Natural killer cell (primary cell): ENCODE measurements around the gene SLC35E1. TPM values are rescaled to one million over a fixed set of nuclear protein-coding genes. Genes with fewer than 3 reads are reported as not detected.
A peak's percentile ranks its signal among the peaks of the same experiment; 100 is the strongest.

Source experiments
- ATAC-seq, 3 donors: fragments of 150-1000 bp in 2 of 3; fragments of 200-7000 bp in 1 of 3; cut with Tn5 transposase; 1 replicate in 1 of 3; 2 replicates in 2 of 3; pipeline ENCODE4 v1.10.0; 2021; ENCODE audit warnings: mild to moderate bottlenecking in 2 of 3, moderate library complexity in 2 of 3
- DNase-seq, 2 donors: peaks; one replicate each; pipeline versions ENCODE4 v3.0.0 to v3.0.0-alpha.2; 2013 to 2021; ENCODE audit warnings: mixed read lengths in 1 of 2
- H3K27ac ChIP-seq: one replicate; pipeline ENCODE4 v1.5.1; 2013; ENCODE audit warnings: mild to moderate bottlenecking, low read length
- H3K27me3 ChIP-seq: one replicate; pipeline ENCODE4 v1.6.1; 2013; ENCODE audit warnings: low read length; ENCODE audit not compliant: control insufficient read depth, insufficient read depth
- H3K36me3 ChIP-seq: one replicate; pipeline ENCODE4 v1.6.1; 2013; ENCODE audit warnings: low read length; ENCODE audit not compliant: control insufficient read depth, insufficient read depth
- H3K4me1 ChIP-seq: one replicate; pipeline ENCODE4 v1.6.1; 2013; ENCODE audit warnings: low read length; ENCODE audit not compliant: control insufficient read depth, insufficient read depth
- H3K4me3 ChIP-seq: one replicate; pipeline ENCODE4 v1.5.1; 2013; ENCODE audit warnings: low read length
- H3K9me3 ChIP-seq: one replicate; pipeline ENCODE4 v1.6.1; 2013; ENCODE audit warnings: low read length; ENCODE audit not compliant: control insufficient read depth, insufficient read depth
- H3K27ac Mint-ChIP-seq, 2 donors: one replicate each; pipeline ENCODE4 v1.8.0; 2022; ENCODE audit warnings: mild to moderate bottlenecking in 2 of 2, mixed read lengths in 2 of 2, moderate library complexity in 1 of 2
- H3K27me3 Mint-ChIP-seq, 2 donors: one replicate each; pipeline ENCODE4 v1.8.0; 2022; ENCODE audit warnings: low read depth in 2 of 2, mixed read lengths in 2 of 2
- H3K36me3 Mint-ChIP-seq: one replicate; pipeline ENCODE4 v1.8.0; 2022; ENCODE audit warnings: mixed read lengths
- H3K4me1 Mint-ChIP-seq, 2 donors: one replicate each; pipeline ENCODE4 v1.8.0; 2022; ENCODE audit warnings: mixed read lengths in 2 of 2
- H3K4me3 Mint-ChIP-seq: one replicate; pipeline ENCODE4 v1.8.0; 2022; ENCODE audit warnings: mild to moderate bottlenecking, moderate library complexity, mixed read lengths
- H3K9me3 Mint-ChIP-seq, 2 donors: one replicate each; pipeline ENCODE4 v1.8.0; 2022; ENCODE audit warnings: mixed read lengths in 2 of 2
- WGBS: methylation state at CpG from one replicate; pipeline ENCODE4 v1.1.7; 2013; ENCODE audit warnings: missing lambda C conversion rate; ENCODE audit not compliant: insufficient coverage; 5-methylcytosine and 5-hydroxymethylcytosine counted together
- intact Hi-C: fragments of 100-400 bp; cut with micrococcal nuclease; formaldehyde crosslinking; loops from one replicate; pipeline ENCODE4 v1.14.2; 2022
- total RNA-seq, 4 donors: library from RNA; stranded (reverse); fragments of 120-200 nt in 1 of 4; gene quantifications; one replicate each; pipeline versions ENCODE4 v1.2.3 to v1.2.4, GENCODE V29; 2013 to 2022
- TF ChIP-seq, protein P1 (sequence below): fragments of 200-600 bp; IDR thresholded peaks from one replicate; pipeline ENCODE4 v1.8.0; 2022; ENCODE audit warnings: antibody characterized with exemption

The SLC35E1 gene
- total RNA-seq, 3 donors from 2014 or later (not counting 1 experiment from before 2014, with no cell fraction given), result 53.2 to 55.5 (median 54.2) TPM

DNA sequence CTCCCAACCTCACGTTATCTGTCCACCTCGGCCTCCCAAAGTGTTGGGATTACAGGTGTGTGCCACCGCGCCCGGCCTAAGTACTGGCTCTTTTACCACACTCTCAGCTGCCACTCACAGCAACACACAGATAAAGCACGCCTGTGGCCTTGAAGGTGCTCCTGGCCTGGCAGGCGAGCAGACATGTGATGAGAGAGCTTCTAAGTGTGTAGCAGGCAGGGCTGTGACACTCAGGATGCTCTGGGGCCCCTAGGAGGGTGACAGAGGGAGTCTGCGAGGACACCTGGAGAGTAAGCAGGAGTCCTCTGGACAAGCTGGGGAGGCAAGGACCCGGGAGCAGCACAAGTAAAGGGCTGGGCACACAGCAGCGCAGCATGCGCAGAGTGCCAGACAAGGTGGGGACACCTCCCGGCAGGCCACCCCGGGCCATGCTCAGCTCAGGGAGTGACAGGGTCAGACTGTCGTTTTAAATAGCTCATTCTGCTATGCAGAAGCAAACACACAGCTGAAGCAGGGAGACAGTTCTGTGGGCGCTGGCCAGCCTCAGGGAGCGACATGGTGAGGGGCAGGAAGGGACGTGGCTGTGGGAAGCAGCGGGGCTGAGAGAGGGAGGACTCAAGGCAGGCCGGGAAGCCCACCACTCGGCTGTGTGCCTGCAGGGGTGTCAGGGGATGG, 29.3 kb upstream of the SLC35E1 start:
- H3K27ac Mint-ChIP-seq, result no peak overlapping the region
- no peak overlapping the region for H3K4me3 Mint-ChIP-seq
- ATAC-seq, result no peak
- TF ChIP-seq, protein P1, sequence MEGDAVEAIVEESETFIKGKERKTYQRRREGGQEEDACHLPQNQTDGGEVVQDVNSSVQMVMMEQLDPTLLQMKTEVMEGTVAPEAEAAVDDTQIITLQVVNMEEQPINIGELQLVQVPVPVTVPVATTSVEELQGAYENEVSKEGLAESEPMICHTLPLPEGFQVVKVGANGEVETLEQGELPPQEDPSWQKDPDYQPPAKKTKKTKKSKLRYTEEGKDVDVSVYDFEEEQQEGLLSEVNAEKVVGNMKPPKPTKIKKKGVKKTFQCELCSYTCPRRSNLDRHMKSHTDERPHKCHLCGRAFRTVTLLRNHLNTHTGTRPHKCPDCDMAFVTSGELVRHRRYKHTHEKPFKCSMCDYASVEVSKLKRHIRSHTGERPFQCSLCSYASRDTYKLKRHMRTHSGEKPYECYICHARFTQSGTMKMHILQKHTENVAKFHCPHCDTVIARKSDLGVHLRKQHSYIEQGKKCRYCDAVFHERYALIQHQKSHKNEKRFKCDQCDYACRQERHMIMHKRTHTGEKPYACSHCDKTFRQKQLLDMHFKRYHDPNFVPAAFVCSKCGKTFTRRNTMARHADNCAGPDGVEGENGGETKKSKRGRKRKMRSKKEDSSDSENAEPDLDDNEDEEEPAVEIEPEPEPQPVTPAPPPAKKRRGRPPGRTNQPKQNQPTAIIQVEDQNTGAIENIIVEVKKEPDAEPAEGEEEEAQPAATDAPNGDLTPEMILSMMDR, result no peak
- peaks cover 35 to 47% of the 10 kb centered on the region in 2 donors for H3K4me1 Mint-ChIP-seq
- peaks cover 8% of the 10 kb centered on the region for H3K4me1 ChIP-seq
- no peaks in the 10 kb centered on the region for H3K27me3 ChIP-seq
- intact Hi-C loops, result no loop called here
- H3K9me3 Mint-ChIP-seq, result no peaks in the 10 kb centered on the region
- WGBS, result 96% methylated on average over 20 of the region's 20 CpGs
- DNase-seq, result no peak
- no peaks in the 10 kb centered on the region for H3K36me3 Mint-ChIP-seq
- H3K9me3 ChIP-seq, result no peaks in the 10 kb centered on the region
- H3K4me3 ChIP-seq, result no peak overlapping the region
- H3K27me3 Mint-ChIP-seq, result no peaks in the 10 kb centered on the region
- no peaks in the 10 kb centered on the region for H3K36me3 ChIP-seq
- no peak overlapping the region for H3K27ac ChIP-seq

DNA sequence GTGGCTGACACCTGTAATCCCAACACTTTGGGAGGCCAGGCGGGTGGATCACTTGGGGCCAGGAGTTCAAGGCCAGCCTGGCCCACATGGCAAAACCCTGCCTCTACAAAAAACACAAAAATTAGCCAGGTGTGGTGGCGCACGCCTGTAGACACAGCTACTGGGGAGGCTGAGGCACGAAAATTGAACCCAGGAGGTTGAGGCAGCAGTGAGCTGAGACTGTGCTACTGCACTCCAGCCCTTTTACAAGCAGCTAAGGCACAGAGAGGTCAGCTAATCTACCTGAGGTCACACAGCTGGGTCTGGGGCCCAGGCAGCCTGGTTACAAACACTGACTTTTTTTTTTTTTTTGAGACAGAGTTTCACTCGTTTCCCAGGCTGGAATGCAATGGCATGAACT, 28.6 kb upstream of the SLC35E1 start:
- Mint-ChIP-seq H3K4me1 (peaks cover 39 to 53% of the 10 kb centered on the region in 2 donors), H3K9me3 (no peaks in the 10 kb centered on the region), H3K36me3 (no peaks in the 10 kb centered on the region), H3K27ac (peak overlapping the region in 1 of 2 donors; percentile 58), H3K27me3 (no peaks in the 10 kb centered on the region), H3K4me3 (no peak overlapping the region)
- intact Hi-C loops, result no loop called here
- Histone ChIP-seq H3K36me3 (no peaks in the 10 kb centered on the region), H3K27me3 (no peaks in the 10 kb centered on the region), H3K4me1 (peaks cover 15% of the 10 kb centered on the region), H3K27ac (no peak overlapping the region), H3K9me3 (no peaks in the 10 kb centered on the region), H3K4me3 (no peak overlapping the region)
- DNase-seq, result no peak
- TF ChIP-seq, protein P1, result no peak
- no peak for ATAC-seq
- 96% methylated on average over 5 of the region's 5 CpGs for WGBS

DNA sequence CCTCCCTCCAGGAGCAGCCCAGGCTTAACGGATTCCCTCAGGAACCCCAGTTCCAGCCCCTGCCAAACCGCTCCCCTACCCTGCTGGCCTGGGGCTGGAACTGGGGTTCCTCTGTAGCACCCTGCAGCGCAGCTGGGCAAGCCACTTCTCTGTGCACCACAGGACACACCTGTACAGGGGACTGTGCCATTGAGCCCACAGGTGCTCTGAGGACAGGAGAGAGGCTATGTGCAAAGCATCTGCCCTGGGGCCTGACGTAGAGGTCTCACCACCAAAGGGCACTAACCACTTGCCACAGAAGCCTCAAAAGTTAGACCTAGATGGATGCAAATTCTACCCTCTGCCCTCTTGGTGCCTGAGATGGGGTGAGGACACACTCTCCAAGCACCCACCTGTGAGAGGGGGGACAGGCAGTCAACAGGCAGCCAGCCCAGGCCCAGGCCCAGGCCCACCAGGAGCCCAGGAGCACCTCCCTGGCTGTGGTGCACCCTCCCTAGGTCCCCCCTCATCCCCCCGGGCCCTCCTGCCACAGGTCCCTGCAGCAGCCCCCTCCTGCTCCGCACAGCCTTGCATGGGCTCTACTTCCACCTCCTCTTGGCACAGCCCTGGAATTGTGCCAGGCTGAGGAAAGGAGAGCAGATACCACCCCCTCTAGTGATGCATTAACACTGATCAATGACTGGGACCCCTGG, 27.6 kb upstream of the SLC35E1 start:
- Mint-ChIP-seq H3K4me1 (peaks cover 39 to 54% of the 10 kb centered on the region in 2 donors), H3K9me3 (no peaks in the 10 kb centered on the region), H3K36me3 (no peaks in the 10 kb centered on the region), H3K27me3 (no peaks in the 10 kb centered on the region), H3K4me3 (no peak overlapping the region), H3K27ac (no peak overlapping the region)
- DNase-seq (no peak), ATAC-seq (no peak)
- no peak overlapping the region for H3K4me3 ChIP-seq
- no peaks in the 10 kb centered on the region for H3K36me3 ChIP-seq
- intact Hi-C loops, result no loop called here
- H3K9me3 ChIP-seq, result no peaks in the 10 kb centered on the region
- peaks cover 25% of the 10 kb centered on the region for H3K4me1 ChIP-seq
- WGBS, result 79% methylated on average over 6 of the region's 6 CpGs
- no peak overlapping the region for H3K27ac ChIP-seq
- H3K27me3 ChIP-seq, result no peaks in the 10 kb centered on the region
- TF ChIP-seq, protein P1, result no peak
